Activated T-cell treated with anti-CD3 and anti-CD28 coated beads, Interleukin-2, amount 50 U/mL, for 48 hours (primary cell): ENCODE results near the gene SMYD3.

Experiments used
- DNase-seq, 2 experiments: peaks; one replicate each; pipeline ENCODE4 v3.0.0-alpha.2; 2020

The SMYD3 gene

DNA sequence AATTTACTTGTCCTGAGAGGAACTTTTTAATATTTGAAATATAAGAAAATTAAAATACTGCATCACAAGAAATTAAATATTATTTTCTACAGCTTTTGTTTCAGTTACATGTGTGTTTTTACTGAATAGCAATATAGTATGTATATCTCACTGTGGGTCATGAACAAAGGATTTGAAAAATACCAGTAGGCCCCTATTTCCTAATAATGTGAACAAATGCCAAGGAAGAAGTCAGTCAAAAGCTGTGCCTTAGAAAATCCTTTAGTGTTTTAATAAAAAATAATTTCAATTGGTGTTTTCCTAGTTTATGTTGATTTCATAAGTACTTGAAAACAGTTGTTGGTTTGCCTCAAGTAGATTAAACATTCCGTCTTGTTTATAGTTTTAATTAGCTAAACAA is 46.7 kb downstream of the SMYD3 start:
- DNase-seq, result no peak

DNA sequence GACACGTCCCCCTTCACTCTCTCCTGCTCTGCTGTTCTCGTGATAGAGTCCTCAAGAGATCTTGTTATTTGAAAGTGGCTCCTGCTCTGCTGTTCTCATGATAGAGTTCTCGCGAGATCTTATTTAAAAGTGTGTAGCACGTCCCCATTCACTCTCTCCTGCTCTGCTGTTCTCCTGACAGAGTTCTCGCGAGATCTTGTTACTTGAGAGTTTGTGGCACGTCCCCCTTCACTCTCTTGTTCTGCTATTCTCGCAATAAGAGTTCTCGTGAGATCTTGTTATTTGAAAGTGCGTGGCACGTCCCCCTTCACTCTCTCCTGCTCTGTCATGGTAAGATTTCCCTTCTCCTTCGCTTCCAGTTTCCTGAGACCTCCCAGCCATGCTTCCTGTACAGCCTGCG is 47.9 kb downstream of the SMYD3 start:
- DNase-seq, result no peak

- DNase-seq, result no peak
Measured at GRCh38 chr1:246455476-246455875, 51.6 kb downstream of the SMYD3 start.

GRCh38 chr1:246454655-246455054 is 52.4 kb downstream of the SMYD3 start:
- no peak for DNase-seq

DNA sequence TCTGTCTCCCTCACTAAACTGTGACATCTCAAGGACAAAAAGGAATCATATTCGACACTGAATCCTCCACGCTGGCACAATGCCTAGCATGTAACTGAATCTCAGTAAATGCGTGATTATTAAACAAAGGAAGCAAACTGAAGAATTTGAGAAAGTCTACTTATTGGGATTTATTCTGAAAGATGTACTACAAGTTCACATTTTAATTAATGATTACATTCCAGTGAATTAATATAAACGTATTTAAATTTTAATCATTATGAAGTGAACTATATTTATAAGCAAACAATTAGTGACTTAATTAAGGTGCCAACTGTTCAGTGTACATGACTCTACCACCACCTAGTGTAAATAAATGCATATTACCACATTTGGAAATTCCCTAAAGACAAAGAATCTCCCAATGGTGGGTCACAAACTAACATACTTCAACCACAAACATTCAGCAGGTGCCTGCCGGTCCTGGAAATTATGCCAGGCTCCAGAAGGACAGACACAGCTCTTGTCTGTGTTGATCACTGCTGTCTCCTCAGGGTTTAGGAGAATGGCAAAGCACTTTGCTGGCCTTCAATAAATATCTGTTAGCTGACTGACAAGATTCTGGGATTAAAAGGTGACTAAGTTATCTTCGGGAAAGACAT is 56.3 kb downstream of the SMYD3 start:
- no peak for DNase-seq

GRCh38 chr1:246448373-246448772 is 58.7 kb downstream of the SMYD3 start:
- no peak for DNase-seq

DNA sequence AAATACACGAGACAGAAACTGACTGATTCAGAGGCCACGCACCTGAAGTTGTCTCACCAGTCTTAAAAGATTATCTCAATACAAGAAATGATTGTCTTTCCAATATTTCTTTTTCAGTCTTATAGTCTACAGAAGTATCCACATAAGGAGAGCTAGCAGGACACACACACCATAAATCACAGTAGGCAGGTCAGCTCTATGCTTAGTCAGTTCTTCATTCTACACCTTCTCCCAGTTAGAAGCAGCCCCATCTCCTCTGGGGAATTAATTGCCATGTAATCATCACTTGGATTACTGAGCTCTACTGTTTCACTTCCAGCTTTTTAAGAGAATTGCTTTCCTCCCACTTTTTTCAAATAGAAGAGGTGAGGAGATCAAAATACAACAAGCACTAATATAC is 59.6 kb downstream of the SMYD3 start:
- no peak for DNase-seq

DNA sequence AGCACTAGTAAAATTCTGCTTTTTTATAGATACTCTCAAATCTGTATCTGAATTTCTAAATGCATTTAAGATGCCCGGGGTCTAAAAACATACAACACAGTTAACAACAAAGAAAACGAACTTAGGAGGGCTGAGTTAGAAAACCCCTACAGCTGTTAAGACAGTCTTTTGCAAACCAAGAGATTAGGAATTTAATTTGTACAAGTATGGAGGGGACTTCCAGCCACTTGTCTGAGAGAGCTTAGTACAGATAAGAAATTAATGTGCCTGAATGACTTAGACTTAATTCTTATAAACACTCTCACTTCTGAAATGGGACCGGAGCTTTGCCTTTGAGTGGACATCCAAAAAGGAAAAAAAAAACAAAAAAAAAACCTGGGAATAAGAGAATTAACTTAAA is 61.6 kb downstream of the SMYD3 start:
- no peak for DNase-seq

DNA sequence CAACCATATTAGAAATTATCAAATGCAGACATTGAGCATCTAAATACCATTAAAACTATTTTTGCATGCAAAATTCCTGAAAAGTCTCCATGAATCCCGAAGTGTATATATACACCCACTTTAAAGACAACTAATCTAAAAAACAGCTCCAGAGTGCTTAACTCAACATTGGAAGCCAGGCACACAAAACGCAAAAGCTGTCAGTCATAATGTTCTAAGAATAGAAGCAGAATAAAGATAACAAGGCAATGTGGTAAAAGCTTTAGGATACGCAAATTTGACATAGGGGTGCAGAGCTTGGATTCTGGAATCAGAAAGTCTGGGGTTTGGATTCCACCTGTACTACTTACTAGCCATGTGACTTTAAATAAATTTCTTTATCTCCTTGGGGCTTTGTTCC is 62.5 kb downstream of the SMYD3 start:
- no peak for DNase-seq

DNA sequence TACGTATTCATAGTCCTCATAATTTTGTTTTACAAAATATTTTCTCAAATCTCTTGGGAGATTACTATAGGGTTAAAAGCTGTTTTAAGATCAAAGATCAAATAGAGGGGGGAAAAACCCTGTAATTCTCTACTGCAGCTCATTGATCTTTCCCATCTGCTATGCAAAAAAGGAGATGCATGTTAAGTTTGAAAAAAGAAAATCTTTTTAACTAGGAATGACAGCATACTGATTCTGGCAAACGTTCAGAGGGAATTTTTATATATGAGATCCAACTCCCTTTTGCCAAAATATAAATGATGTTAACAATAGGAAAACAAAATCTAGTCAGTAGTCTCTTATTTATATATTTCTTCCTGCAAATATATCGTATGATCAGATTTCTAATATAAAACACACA is 69.1 kb downstream of the SMYD3 start:
- no peak for DNase-seq

GRCh38 chr1:246435421-246436041 is 71.5 kb downstream of the SMYD3 start:
- no peak for DNase-seq

- no peak for DNase-seq
Measured at GRCh38 chr1:246434335-246434734, 72.7 kb downstream of the SMYD3 start.

GRCh38 chr1:246428542-246429308 is 78.4 kb downstream of the SMYD3 start:
- DNase-seq, result peak; percentile 49 to 60

- DNase-seq, result no peak
Measured at GRCh38 chr1:246427611-246428010, 79.5 kb downstream of the SMYD3 start.

- DNase-seq, result no peak
Measured at GRCh38 chr1:246425895-246426294, 81.2 kb downstream of the SMYD3 start.

DNA sequence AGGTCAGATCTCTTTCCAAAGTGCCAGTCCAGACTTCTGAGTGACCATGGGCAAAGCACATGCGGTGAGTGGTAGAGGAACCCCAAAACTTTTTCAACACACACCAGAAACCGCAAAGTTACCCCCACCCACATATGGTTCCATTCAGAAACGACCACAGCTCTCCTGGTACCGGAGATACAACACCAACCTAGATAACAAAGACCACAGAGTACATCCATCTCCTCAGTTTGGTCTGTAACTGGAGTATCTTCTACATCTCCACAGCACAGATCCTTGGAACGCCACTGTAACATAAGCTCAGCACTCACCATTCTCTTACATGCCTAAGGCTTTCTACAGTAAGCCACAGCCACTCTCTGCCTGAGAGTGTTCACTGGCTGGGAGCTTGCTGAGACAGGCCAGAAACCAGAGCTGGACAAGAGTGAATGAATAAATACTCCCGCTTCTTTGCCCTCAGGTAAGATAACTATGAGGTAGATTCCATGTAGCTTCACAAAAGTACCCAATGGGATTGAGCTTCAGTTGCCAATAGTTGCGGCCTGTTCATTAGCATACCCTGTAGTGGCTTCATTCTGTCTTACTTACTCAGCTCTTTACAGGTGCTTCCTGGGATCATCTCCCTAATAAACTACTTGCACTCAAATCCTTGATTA is 81.8 kb downstream of the SMYD3 start:
- DNase-seq, result no peak

GRCh38 chr1:246420300-246420699 is 86.8 kb downstream of the SMYD3 start:
- DNase-seq, result no peak

GRCh38 chr1:246418565-246419312 is 88.3 kb downstream of the SMYD3 start:
- no peak for DNase-seq

GRCh38 chr1:246417813-246418564 is 89.1 kb downstream of the SMYD3 start:
- DNase-seq, result no peak

- DNase-seq, result no peak
Measured at GRCh38 chr1:246417152-246417812, 89.8 kb downstream of the SMYD3 start.

GRCh38 chr1:246416261-246416660 is 90.8 kb downstream of the SMYD3 start:
- DNase-seq, result no peak

DNA sequence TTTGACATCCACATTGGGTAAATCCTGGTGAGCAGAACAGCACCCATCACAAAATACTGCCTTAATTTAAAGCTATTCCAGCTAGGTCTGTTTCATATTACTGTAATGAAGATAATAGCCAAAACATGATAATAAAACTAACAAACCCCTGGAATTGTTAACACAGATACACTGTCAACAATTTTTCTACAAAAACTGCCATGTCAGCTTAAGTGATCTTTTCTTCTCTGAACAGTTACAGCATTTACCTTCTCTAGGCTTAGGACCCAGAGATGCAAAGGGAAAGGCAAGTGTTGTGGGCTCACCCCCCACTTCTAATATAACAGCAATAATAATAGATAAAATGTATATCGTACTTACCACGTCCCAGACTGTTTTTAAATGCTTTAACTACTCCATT is 92.1 kb downstream of the SMYD3 start:
- no peak for DNase-seq
